Cortex of kidney (tissue), 1 donor: ENCODE data around the gene WWOX.

Source experiments
- DNase-seq: peaks from one replicate; lab custom pipeline; 2025; lab: John Stamatoyannopoulos, UW

WWOX gene

GRCh38 chr16:79069121-79069520 lies 969.7 kb downstream of the WWOX start:
- no peak for DNase-seq

GRCh38 chr16:79069633-79070032 lies 970.2 kb downstream of the WWOX start:
- no peak for DNase-seq

- DNase-seq: no peak
Observed at GRCh38 chr16:79071424-79071823, 972.0 kb downstream of the WWOX start.

- DNase-seq: no peak
Observed at GRCh38 chr16:79072517-79072916, 973.1 kb downstream of the WWOX start.

GRCh38 chr16:79073566-79073965 lies 974.1 kb downstream of the WWOX start:
- no peak for DNase-seq

GRCh38 chr16:79074541-79074940 lies 975.1 kb downstream of the WWOX start:
- DNase-seq: no peak

- no peak for DNase-seq
Observed at GRCh38 chr16:79074951-79075350, 975.5 kb downstream of the WWOX start.

GRCh38 chr16:79076047-79076767 lies 976.8 kb downstream of the WWOX start:
- DNase-seq: no peak

GRCh38 chr16:79077346-79077745 lies 977.9 kb downstream of the WWOX start:
- no peak for DNase-seq

- no peak for DNase-seq
Observed at GRCh38 chr16:79079656-79080420, 980.4 kb downstream of the WWOX start.

- no peak for DNase-seq
Observed at GRCh38 chr16:79081297-79082066, 982.0 kb downstream of the WWOX start.

GRCh38 chr16:79082970-79083369 lies 983.5 kb downstream of the WWOX start:
- DNase-seq: no peak

- DNase-seq: no peak
Observed at GRCh38 chr16:79083508-79084299, 984.2 kb downstream of the WWOX start.

- DNase-seq: no peak
Observed at GRCh38 chr16:79088971-79089370, 989.5 kb downstream of the WWOX start.

GRCh38 chr16:79089735-79090284 lies 990.4 kb downstream of the WWOX start:
- no peak for DNase-seq

- DNase-seq: no peak
Observed at GRCh38 chr16:79090966-79091365, 991.5 kb downstream of the WWOX start.

GRCh38 chr16:79092846-79093245 lies 993.4 kb downstream of the WWOX start:
- no peak for DNase-seq

GRCh38 chr16:79093554-79093967 lies 994.1 kb downstream of the WWOX start:
- no peak for DNase-seq

GRCh38 chr16:79096246-79096645 lies 996.8 kb downstream of the WWOX start:
- DNase-seq: no peak

- DNase-seq: no peak
Observed at GRCh38 chr16:79097166-79097565, 997.7 kb downstream of the WWOX start.

GRCh38 chr16:79097771-79098170 lies 998.3 kb downstream of the WWOX start:
- no peak for DNase-seq

- no peak for DNase-seq
Observed at GRCh38 chr16:79098907-79099306, 999.5 kb downstream of the WWOX start.
